Measurements from ENCODE around the gene MEGF6.

Gene MEGF6

DNA sequence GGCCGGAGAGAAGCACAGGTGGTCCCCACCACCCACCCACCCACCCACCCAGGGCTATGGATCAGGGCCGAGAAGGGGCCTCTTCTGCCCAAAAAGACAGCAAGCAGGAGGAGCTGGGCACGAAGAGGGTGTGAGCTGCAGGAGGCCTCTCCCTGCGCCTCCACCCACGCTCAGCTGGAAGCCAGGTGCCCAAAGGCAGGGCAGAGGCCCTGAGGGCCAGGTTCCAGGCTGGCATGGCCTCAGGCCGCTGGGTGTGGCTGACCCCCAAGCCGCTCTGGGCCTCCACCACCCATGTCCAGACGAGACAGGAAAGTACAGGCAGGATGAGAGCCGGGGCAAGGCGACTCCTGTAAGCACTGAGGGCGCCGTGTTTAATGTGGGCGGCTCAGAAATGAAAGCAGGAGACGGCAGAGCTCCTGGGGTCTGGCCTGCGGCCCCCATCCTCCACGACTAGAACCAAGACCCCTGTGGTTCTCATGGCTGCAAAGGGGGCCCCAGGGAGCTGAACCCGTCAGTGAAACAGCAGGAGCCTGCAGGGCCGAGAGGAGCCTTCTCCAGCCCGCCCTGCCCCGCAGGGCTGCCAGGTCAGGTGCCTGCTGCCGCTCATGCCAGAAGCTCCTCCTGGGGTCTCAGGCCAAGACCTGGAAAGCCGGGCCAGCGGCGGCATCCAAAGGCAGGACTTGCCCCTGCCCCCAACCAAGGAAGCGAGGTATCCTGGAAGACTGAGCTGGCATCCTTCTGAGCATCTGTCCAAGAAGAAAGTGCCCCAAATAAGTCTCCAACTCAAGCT lies 56.0 kb downstream of the MEGF6 start:
- DNase-seq (ENCODE audit: low read depth in 1 of 2, low spot score in 1 of 2): no peak

DNA sequence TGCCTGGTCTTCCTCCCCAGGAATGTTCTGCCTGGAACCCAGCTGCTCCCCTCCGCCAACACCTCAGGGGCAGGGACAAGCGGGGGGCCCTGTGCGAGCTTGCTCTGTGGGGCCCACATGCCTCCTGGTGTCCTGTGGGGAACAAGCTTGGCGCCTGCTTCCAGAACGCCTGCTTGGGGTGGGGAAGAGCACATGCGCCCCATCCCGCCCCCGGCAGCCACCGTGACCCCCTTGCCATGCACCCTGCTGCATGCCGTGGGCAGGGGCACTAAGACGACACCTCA lies 57.4 kb downstream of the MEGF6 start:
- DNase-seq (ENCODE audit: low read depth in 1 of 2, low spot score in 1 of 2): no peak

- DNase-seq (ENCODE audit: low read depth in 1 of 2, low spot score in 1 of 2): no peak
Observed at GRCh38 chr1:3553166-3553939, 58.0 kb downstream of the MEGF6 start.

- DNase-seq (ENCODE audit: low read depth in 1 of 2, low spot score in 1 of 2): no peak
Observed at GRCh38 chr1:3552751-3553150, 58.6 kb downstream of the MEGF6 start.

GRCh38 chr1:3552176-3552575 lies 59.1 kb downstream of the MEGF6 start:
- DNase-seq (ENCODE audit: low read depth in 1 of 2, low spot score in 1 of 2): no peak

GRCh38 chr1:3551711-3552110 lies 59.6 kb downstream of the MEGF6 start:
- DNase-seq (ENCODE audit: low read depth in 1 of 2, low spot score in 1 of 2): no peak

GRCh38 chr1:3551290-3551678 lies 60.0 kb downstream of the MEGF6 start:
- DNase-seq (ENCODE audit: low read depth in 1 of 2, low spot score in 1 of 2): no peak

DNA sequence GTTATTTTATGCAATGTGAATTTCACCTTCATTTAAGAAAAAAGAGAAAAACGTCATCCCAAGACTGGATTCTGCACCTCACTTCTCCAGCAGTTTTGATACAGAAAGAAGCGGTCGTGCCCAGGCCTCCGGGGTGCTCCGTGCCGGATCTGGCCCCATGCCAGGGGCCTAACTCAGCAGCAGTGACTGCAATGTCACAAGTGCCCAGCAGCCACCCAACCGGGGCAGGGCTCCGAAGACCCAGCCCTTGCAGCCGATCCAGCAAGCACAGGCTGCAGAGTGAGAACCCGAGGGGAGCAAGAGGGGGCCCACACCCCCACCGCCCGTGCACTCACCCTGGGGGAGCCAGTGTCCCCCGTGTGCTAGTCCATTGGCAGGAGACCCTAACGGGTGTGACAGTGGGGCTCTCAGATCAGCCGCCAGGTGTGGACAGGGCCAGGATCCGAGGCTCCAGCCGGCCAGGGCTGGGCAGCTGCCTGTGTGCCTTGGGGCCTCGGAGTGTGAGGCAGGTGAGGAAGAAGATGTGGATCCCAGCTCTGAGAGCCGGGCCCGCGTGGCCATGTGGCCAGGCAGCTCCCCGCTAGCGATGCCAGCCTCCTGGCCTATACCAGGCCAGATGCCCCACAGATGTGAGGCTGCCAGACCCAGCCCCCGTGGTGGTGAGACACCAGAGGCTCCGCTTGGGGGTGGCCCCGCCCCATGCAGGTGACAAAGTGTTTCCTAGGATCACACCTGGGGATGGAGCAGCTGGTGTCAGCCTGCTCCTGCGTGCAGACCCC lies 60.6 kb downstream of the MEGF6 start:
- DNase-seq (ENCODE audit: low read depth in 1 of 2, low spot score in 1 of 2): no peak

DNA sequence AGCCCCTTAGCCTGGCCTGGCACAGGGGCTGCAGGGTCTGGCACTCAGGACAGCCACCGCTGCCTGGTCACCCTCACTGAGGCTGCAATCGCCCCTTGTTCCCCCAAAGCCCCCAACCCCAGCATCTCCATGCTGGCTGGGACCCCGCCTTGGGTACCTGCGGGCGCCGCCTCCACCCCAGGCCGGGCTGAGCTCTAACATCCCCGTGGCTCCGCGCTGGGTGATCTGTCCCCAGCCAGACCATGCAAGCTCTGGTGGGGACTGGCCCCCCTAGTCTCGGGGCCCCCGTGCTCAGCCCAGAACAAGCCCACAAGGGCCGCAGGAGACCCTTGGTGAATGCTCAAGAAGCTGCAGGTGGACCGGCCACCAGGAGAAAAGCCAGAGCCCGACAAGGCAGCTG lies 62.4 kb downstream of the MEGF6 start:
- DNase-seq (ENCODE audit: low read depth in 1 of 2, low spot score in 1 of 2): no peak

GRCh38 chr1:3548156-3548893 lies 63.0 kb downstream of the MEGF6 start:
- no peak for DNase-seq (ENCODE audit: low read depth in 1 of 2, low spot score in 1 of 2)

GRCh38 chr1:3547055-3548005 lies 64.0 kb downstream of the MEGF6 start:
- no peak for DNase-seq (ENCODE audit: low read depth in 1 of 2, low spot score in 1 of 2)

GRCh38 chr1:3546048-3546384 lies 65.3 kb downstream of the MEGF6 start:
- no peak for DNase-seq (ENCODE audit: low read depth in 1 of 2, low spot score in 1 of 2)

DNA sequence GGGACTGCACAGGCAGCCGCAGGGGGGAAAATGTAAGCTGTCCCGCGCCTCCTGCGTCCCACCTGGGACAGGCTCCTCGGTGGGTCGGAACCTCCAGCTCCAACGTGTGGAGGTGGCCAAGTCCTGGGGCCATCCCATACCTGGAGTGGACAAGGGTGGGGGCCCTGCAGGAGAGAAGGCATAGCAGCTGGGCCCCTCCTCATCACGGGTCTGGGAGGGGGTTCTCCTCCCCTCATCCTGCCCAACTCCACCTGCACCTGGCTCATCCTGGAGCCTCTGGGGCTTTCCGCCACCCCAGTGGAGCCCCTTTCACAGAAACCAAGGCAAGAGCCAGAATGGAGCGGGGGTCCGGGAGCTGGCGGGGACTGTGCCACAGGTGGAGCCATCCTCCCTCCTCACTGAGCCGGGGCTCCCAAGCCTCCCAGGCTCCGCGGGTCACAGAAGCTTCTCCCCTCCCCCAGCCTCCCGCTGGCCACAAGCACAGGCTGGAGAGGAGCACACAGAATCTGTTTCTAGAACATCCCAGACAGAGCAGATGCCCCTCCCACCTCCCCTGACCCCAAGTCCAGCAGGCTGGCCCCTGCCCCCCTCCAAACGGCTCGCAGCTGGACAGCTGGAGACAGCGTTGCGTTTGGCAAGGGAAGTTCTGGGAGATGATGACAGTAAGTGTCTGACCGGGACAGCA lies 65.8 kb downstream of the MEGF6 start:
- no peak for DNase-seq (ENCODE audit: low read depth in 1 of 2, low spot score in 1 of 2)

- DNase-seq (ENCODE audit: low read depth in 1 of 2, low spot score in 1 of 2): no peak
Observed at GRCh38 chr1:3544040-3544977, 67.0 kb downstream of the MEGF6 start.

GRCh38 chr1:3543076-3544039 lies 68.0 kb downstream of the MEGF6 start:
- no peak for DNase-seq (ENCODE audit: low read depth in 1 of 2, low spot score in 1 of 2)

DNA sequence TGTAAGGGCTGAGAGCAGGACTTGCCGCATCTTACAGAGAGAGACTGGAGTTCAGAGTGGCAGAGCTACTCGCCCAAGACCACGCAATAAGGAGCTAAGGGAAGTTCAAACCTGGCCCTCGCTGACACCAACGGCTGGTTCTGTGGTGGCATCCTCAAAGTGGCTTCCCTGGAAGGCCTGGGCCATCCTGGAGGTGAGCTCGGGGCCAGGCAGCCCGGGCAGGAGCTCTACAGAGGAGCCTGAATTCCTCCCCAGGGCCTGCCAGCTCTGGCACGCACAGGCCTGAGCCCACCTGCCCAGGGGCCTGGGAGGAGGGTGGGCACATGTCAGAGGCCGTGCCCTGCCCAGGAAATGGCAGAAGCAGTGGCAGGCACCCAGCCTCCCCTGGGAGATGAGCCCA lies 68.6 kb downstream of the MEGF6 start:
- DNase-seq (ENCODE audit: low read depth in 1 of 2, low spot score in 1 of 2): no peak

- DNase-seq (ENCODE audit: low read depth in 1 of 2, low spot score in 1 of 2): no peak
Observed at GRCh38 chr1:3541936-3542335, 69.4 kb downstream of the MEGF6 start.

DNA sequence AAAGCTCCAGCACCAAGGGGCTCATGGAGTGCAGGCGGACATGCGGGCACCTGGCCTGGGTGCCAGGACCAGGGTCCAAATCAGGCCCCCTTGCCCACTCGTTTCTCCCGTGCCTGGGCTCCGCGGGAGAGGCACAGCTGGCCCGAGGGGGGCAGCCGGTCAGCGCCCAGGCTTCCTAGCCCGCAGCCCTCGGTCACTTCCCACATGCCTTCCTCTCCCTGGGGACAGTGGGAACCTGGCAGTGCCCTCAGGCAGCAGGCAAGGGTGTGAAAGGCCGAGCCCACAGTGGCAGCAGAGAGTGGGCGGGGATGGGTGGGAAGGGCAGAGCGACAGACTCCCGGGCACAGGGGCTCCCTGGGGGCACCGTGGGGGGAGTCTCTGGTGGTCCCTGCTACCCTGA lies 69.8 kb downstream of the MEGF6 start:
- DNase-seq (ENCODE audit: low read depth in 1 of 2, low spot score in 1 of 2): no peak

All from activated CD4-positive, alpha-beta T cell treated with anti-CD3 and anti-CD28 coated beads, Interleukin-2, amount 50 U/mL, for 24 hours (primary cell).